CD4-positive, alpha-beta memory T cell (primary cell): ENCODE data around the gene PIK3C2G. TPM values are rescaled to one million over a fixed set of nuclear protein-coding genes. Genes with fewer than 3 reads are reported as not detected.

Experiments
- CTCF ChIA-PET: fragments of 350-600 bp; sonication (Branson Sonifier 250); formaldehyde crosslinking; loops from one replicate; lab custom pipeline; 2021; ENCODE audit warnings: inconsistent platforms; ENCODE audit not compliant: partially characterized antibody; lab: Charles Lee
- POLR2A ChIA-PET: fragments of 350-600 bp; sonication (Branson Sonifier 250); formaldehyde crosslinking; loops from one replicate; lab custom pipeline; 2021; ENCODE audit not compliant: partially characterized antibody; lab: Charles Lee
- DNase-seq, 5 donors: peaks; one replicate each; pipeline versions ENCODE4 v3.0.0 to v3.0.0-alpha.2; 2020 to 2022; ENCODE audit warnings: mixed read lengths in 1 of 5
- H3K27ac ChIP-seq: one replicate; pipeline ENCODE4 v1.7.0; 2013; ENCODE audit warnings: low read depth, low read length
- H3K27me3 ChIP-seq: 2 replicates; pipeline ENCODE4 v1.7.0; 2013; ENCODE audit warnings: mild to moderate bottlenecking, low read length, moderate library complexity; ENCODE audit not compliant: insufficient read depth
- H3K36me3 ChIP-seq: 2 replicates; pipeline ENCODE4 v1.7.0; 2013; ENCODE audit warnings: mild to moderate bottlenecking, low read length, moderate library complexity; ENCODE audit not compliant: insufficient read depth
- H3K4me1 ChIP-seq: 2 replicates; pipeline ENCODE4 v1.7.0; 2013; ENCODE audit warnings: mild to moderate bottlenecking, low read length, moderate library complexity; ENCODE audit not compliant: insufficient read depth
- H3K4me3 ChIP-seq, 2 donors: one replicate each; pipeline ENCODE4 v1.7.0; 2013; ENCODE audit warnings: low read length in 2 of 2, mild to moderate bottlenecking in 1 of 2
- H3K9me3 ChIP-seq, 2 donors: one replicate each; pipeline ENCODE4 v1.7.0; 2013; ENCODE audit warnings: low read length in 2 of 2, control low read depth in 1 of 2; ENCODE audit not compliant: control insufficient read depth in 1 of 2
- H3K27ac Mint-ChIP-seq, 7 donors: one replicate each; pipeline ENCODE4 v1.8.0; 2020 to 2021; ENCODE audit warnings: mixed read lengths in 7 of 7, mild to moderate bottlenecking in 6 of 7, inconsistent platforms in 3 of 7, moderate library complexity in 3 of 7
- H3K27me3 Mint-ChIP-seq, 2 donors: one replicate each; pipeline ENCODE4 v1.8.0; 2020 to 2021; ENCODE audit warnings: mixed read lengths in 2 of 2
- H3K36me3 Mint-ChIP-seq, 2 donors: one replicate each; pipeline ENCODE4 v1.8.0; 2020 to 2021; ENCODE audit warnings: mixed read lengths in 2 of 2, inconsistent platforms in 1 of 2, mild to moderate bottlenecking in 1 of 2
- H3K4me1 Mint-ChIP-seq, 4 donors: one replicate each; pipeline ENCODE4 v1.8.0; 2020 to 2021; ENCODE audit warnings: mixed read lengths in 4 of 4, mild to moderate bottlenecking in 1 of 4
- H3K4me3 Mint-ChIP-seq, 8 donors: one replicate each; pipeline ENCODE4 v1.8.0; 2020 to 2021; ENCODE audit warnings: mixed read lengths in 8 of 8, mild to moderate bottlenecking in 7 of 8, moderate library complexity in 6 of 8, inconsistent platforms in 3 of 8
- H3K9me3 Mint-ChIP-seq, 8 donors: one replicate each; pipeline ENCODE4 v1.8.0; 2020 to 2021; ENCODE audit warnings: mixed read lengths in 8 of 8, mild to moderate bottlenecking in 5 of 8, inconsistent platforms in 3 of 8, moderate library complexity in 1 of 8
- intact Hi-C: fragments of 100-400 bp; cut with micrococcal nuclease; formaldehyde crosslinking; loops from one replicate; pipeline ENCODE4 v1.15.1; 2023
- polyA plus RNA-seq, 2 donors: library from polyadenylated mRNA; unstranded; fragments of 300-500 nt; fragmentation: Illumina TruSeq; gene quantifications; one replicate each; pipeline ENCODE4 v1.2.3, GENCODE V29; 2021
- total RNA-seq, 2 experiments: library from RNA; stranded (reverse); gene quantifications; one replicate each; pipeline ENCODE4 v1.2.3, GENCODE V29; 2021

The PIK3C2G gene
- total and polyA plus RNA-seq, 4 experiments from 2014 or later: not detected

GRCh38 chr12:18676141-18676540 is 414.8 kb downstream of the PIK3C2G start:
- Mint-ChIP-seq H3K27me3 (no peaks in the 10 kb centered on the region), H3K36me3 (no peaks in the 10 kb centered on the region), H3K4me3 (no peak overlapping the region), H3K9me3 (peaks cover 0 to 6% (median 1%) of the 10 kb centered on the region in 8 donors), H3K27ac (no peak overlapping the region), H3K4me1 (no peaks in the 10 kb centered on the region)
- H3K27ac ChIP-seq: no peak overlapping the region
- H3K4me3 ChIP-seq: no peak overlapping the region
- intact Hi-C loops: no loop called here
- no peaks in the 10 kb centered on the region for H3K4me1 ChIP-seq
- no peaks in the 10 kb centered on the region for H3K36me3 ChIP-seq
- CTCF ChIA-PET: no interaction called here
- no peak for DNase-seq
- no peaks in the 10 kb centered on the region for H3K9me3 ChIP-seq
- H3K27me3 ChIP-seq: no peaks in the 10 kb centered on the region
- POLR2A ChIA-PET: no interaction called here

- no peaks in the 10 kb centered on the region for H3K27me3 ChIP-seq
- intact Hi-C loops: no loop called here
- peaks cover 0 to 6% (median 1%) of the 10 kb centered on the region in 8 donors for H3K9me3 Mint-ChIP-seq
- CTCF ChIA-PET: interaction anchor here (0.6 kb wide), 1 partner anchor 407 kb away, joined by 3 read pairs; no protein-coding TSS in a partner anchor
- H3K9me3 ChIP-seq: no peaks in the 10 kb centered on the region
- no peak overlapping the region for H3K27ac ChIP-seq
- H3K4me3 ChIP-seq: no peak overlapping the region
- H3K4me1 Mint-ChIP-seq: no peaks in the 10 kb centered on the region
- no peaks in the 10 kb centered on the region for H3K36me3 ChIP-seq
- H3K27ac Mint-ChIP-seq: no peak overlapping the region
- POLR2A ChIA-PET: no interaction called here
- H3K36me3 Mint-ChIP-seq: no peaks in the 10 kb centered on the region
- no peak overlapping the region for H3K4me3 Mint-ChIP-seq
- DNase-seq: no peak
- no peaks in the 10 kb centered on the region for H3K4me1 ChIP-seq
- H3K27me3 Mint-ChIP-seq: no peaks in the 10 kb centered on the region
Measured at GRCh38 chr12:18676996-18677588, 415.8 kb downstream of the PIK3C2G start.

- H3K4me1 ChIP-seq: no peaks in the 10 kb centered on the region
- ChIA-PET CTCF (no interaction called here), POLR2A (no interaction called here)
- Mint-ChIP-seq H3K9me3 (peaks cover 0 to 3% (median under 1%) of the 10 kb centered on the region in 8 donors), H3K4me3 (no peak overlapping the region), H3K27me3 (no peaks in the 10 kb centered on the region), H3K27ac (no peak overlapping the region), H3K36me3 (no peaks in the 10 kb centered on the region), H3K4me1 (no peaks in the 10 kb centered on the region)
- intact Hi-C loops: no loop called here
- H3K27ac ChIP-seq: no peak overlapping the region
- no peaks in the 10 kb centered on the region for H3K27me3 ChIP-seq
- H3K9me3 ChIP-seq: no peaks in the 10 kb centered on the region
- H3K36me3 ChIP-seq: no peaks in the 10 kb centered on the region
- H3K4me3 ChIP-seq: no peak overlapping the region
- DNase-seq: no peak
Measured at GRCh38 chr12:18681818-18682217, 420.5 kb downstream of the PIK3C2G start.

GRCh38 chr12:18683327-18684013 is 422.2 kb downstream of the PIK3C2G start:
- Histone ChIP-seq H3K27me3 (no peaks in the 10 kb centered on the region), H3K27ac (no peak overlapping the region), H3K9me3 (no peaks in the 10 kb centered on the region), H3K4me1 (no peaks in the 10 kb centered on the region), H3K36me3 (no peaks in the 10 kb centered on the region), H3K4me3 (no peak overlapping the region)
- H3K27ac Mint-ChIP-seq: no peak overlapping the region
- H3K4me1 Mint-ChIP-seq: no peaks in the 10 kb centered on the region
- H3K4me3 Mint-ChIP-seq: no peak overlapping the region
- no peak for DNase-seq
- no peaks in the 10 kb centered on the region for H3K36me3 Mint-ChIP-seq
- intact Hi-C loops: no loop called here
- POLR2A ChIA-PET: no interaction called here
- H3K27me3 Mint-ChIP-seq: no peaks in the 10 kb centered on the region
- CTCF ChIA-PET: no interaction called here
- peaks cover 0 to 2% (median under 1%) of the 10 kb centered on the region in 8 donors for H3K9me3 Mint-ChIP-seq

GRCh38 chr12:18684430-18684829 is 423.1 kb downstream of the PIK3C2G start:
- H3K4me1 Mint-ChIP-seq: no peaks in the 10 kb centered on the region
- H3K27ac Mint-ChIP-seq: no peak overlapping the region
- H3K27me3 ChIP-seq: no peaks in the 10 kb centered on the region
- peaks cover 0 to 2% (median under 1%) of the 10 kb centered on the region in 8 donors for H3K9me3 Mint-ChIP-seq
- H3K27me3 Mint-ChIP-seq: no peaks in the 10 kb centered on the region
- no peak overlapping the region for H3K27ac ChIP-seq
- ChIA-PET POLR2A (no interaction called here), CTCF (no interaction called here)
- no peak overlapping the region for H3K4me3 ChIP-seq
- no peaks in the 10 kb centered on the region for H3K4me1 ChIP-seq
- no peaks in the 10 kb centered on the region for H3K36me3 Mint-ChIP-seq
- H3K36me3 ChIP-seq: no peaks in the 10 kb centered on the region
- no peaks in the 10 kb centered on the region for H3K9me3 ChIP-seq
- no peak overlapping the region for H3K4me3 Mint-ChIP-seq
- DNase-seq: no peak
- intact Hi-C loops: no loop called here

- H3K9me3 ChIP-seq: peaks cover 0 to 5% of the 10 kb centered on the region in 2 donors
- no peak for DNase-seq
- no peaks in the 10 kb centered on the region for H3K4me1 ChIP-seq
- intact Hi-C loops: no loop called here
- H3K4me3 Mint-ChIP-seq: no peak overlapping the region
- no peak overlapping the region for H3K27ac Mint-ChIP-seq
- no peak overlapping the region for H3K27ac ChIP-seq
- H3K36me3 ChIP-seq: no peaks in the 10 kb centered on the region
- ChIA-PET POLR2A (no interaction called here), CTCF (no interaction called here)
- no peaks in the 10 kb centered on the region for H3K4me1 Mint-ChIP-seq
- H3K9me3 Mint-ChIP-seq: peaks cover 0 to 12% (median 3%) of the 10 kb centered on the region in 8 donors
- H3K4me3 ChIP-seq: no peak overlapping the region
- H3K36me3 Mint-ChIP-seq: no peaks in the 10 kb centered on the region
- no peaks in the 10 kb centered on the region for H3K27me3 ChIP-seq
- H3K27me3 Mint-ChIP-seq: no peaks in the 10 kb centered on the region
Measured at GRCh38 chr12:18689771-18690170, 428.5 kb downstream of the PIK3C2G start.

- peaks cover 0 to 5% of the 10 kb centered on the region in 2 donors for H3K9me3 ChIP-seq
- ChIA-PET CTCF (no interaction called here), POLR2A (no interaction called here)
Measured at GRCh38 chr12:18690653-18691052, 429.3 kb downstream of the PIK3C2G start.

More at GRCh38 chr12:18690653-18691052, 429.3 kb downstream of the PIK3C2G start:
- no peaks in the 10 kb centered on the region for H3K4me1 ChIP-seq
- Mint-ChIP-seq H3K4me1 (no peaks in the 10 kb centered on the region), H3K9me3 (peaks cover 0 to 12% (median 3%) of the 10 kb centered on the region in 8 donors), H3K27ac (no peak overlapping the region), H3K27me3 (no peaks in the 10 kb centered on the region), H3K36me3 (no peaks in the 10 kb centered on the region), H3K4me3 (no peak overlapping the region)
- no peaks in the 10 kb centered on the region for H3K27me3 ChIP-seq
- no peak overlapping the region for H3K4me3 ChIP-seq
- no peak for DNase-seq
- no peak overlapping the region for H3K27ac ChIP-seq
- H3K36me3 ChIP-seq: no peaks in the 10 kb centered on the region
- intact Hi-C loops: no loop called here
